ENCODE measurements around the gene SUSD4.

Gene SUSD4

DNA sequence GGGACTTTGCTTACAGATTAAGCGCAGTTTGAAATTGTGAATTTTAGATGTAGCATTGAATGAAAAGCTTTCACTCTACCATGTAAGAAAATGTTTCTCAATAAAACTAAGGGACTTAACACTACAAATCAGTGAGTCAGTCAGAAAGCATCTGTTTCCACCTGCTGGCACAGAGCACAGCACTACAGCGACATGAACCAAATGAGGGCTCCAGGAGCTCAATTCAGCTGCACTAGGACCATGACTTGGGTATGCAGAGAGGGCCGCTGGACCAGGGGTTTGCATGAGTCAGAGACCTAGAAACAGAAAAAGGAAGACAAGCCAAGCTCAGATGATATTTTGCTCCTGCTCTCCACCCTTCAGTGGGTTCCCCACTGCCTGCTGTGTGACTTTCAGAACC lies 5.2 kb downstream of the SUSD4 start:
- no peak for DNase-seq (ENCODE audit: low read depth)

DNA sequence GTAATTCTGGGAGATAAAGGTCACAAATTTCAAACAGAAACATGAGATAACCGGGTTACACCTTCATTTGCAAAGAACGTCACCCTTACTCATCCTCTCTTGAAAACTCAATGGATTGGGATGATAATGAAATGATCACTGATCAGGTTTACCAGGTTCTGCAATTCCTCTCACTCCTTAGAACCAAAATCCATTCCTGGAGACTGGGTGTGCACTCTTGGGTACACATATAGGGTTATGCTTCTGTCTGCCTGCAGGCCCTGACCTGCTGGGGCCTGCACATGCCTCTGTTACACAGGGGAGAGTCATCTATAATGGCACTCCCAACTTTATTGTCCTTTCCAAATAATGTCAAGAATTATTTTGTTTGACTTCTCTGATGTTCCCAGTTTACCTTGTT lies 8.3 kb downstream of the SUSD4 start:
- DNase-seq (ENCODE audit: low read depth) = no peak

DNA sequence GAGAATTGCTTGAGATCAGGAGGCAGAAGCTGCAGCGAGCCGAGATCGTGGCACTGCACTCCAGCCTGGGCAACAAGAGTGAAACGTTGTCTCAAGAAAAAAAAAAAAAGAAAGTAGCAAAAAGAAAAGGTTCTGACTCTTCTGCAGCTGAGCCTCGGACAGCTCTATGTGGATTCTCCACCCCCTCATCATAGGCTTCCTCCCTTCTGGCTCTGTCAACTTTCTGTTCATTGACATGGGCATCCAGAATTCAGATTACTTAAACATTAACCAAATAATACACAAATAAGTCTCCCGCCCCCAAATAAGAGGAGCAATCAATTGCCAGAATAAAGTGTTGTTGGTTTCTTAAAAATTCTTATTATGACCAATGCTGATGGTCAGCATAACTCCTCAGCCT lies 10.0 kb downstream of the SUSD4 start:
- no peak for DNase-seq (ENCODE audit: low read depth)

DNA sequence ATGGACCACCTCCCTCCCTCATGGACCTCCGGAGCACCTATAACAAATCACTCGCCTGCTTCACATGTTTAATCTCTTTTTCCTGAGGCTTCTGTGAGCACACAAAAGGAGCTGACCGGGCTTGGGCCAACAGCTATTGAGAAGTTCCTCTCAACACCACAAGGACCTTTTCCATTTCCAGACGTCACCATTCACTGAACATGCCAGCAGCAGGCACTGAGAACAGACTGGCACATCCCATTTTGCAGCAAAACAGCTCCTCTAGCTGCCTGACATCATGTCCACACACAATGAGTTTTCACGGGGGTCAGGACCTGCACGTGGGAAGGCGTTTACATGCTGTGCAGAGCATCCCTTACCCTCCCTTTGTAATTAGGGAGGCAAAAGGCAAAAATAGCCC lies 11.0 kb downstream of the SUSD4 start:
- DNase-seq (ENCODE audit: low read depth) = no peak

DNA sequence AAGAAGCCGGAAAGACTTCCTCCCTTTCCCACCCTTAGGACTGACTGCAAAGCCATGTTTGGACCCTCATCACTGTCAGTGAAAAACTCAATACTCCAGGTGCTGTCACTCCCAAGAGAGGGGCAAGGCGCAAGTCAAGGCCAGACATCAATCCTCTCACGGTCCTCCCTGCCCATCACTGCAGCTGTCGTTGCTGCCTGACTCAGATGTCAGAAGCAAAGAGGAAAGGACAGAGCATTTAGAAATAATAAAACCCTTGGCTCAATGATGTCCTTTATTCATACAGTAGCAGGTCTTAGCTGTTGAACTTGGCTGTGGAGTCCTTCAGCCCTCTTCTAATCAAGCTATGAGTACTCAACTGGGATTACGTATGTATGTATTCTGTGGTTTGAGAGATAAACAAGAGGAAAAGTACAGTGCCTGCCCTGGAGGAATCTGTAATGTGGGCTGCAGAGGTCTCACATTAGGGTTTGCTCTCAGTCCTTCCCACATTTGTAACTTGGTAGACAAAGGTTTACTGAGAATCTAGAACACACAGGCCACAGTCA lies 13.5 kb downstream of the SUSD4 start:
- no peak for DNase-seq (ENCODE audit: low read depth)

DNA sequence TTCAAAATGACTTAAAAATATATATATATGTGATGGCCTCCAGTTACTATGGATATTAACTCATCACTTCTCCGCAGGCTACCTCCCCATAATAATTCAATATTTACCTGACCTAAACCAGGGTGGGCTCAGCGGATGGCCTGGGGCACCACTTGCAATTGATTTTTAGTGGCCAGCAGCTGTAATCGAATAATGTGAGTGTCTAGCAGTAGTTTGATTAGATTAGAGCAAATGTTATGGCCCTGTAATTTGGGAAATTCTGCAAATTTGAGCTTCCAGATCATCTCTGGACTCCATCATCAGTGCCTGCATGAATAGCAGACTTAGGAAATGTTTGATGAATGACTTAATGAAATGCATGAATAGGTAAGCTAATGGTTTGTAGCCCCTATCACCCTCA lies 14.7 kb downstream of the SUSD4 start:
- DNase-seq (ENCODE audit: low read depth) = no peak

DNA sequence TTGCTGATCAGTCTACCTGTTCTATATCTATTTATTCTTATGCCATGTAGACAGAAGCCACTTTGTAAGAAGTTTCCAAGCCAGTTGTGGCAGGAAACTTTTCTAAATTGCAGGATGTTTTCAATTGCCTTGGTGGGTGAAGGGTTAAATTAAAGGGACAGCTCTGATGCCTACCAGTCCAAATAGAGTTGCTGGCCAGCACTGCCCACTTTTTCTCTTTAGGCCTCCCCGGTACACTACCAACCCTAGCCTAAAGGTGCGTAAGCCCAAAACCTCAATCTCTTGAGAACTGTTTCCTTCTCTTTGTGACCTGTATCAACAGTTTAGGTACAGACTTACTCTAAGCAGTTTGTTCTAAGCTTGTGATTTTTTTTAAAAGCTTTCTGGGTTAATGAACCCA lies 15.5 kb downstream of the SUSD4 start:
- no peak for DNase-seq (ENCODE audit: low read depth)

DNA sequence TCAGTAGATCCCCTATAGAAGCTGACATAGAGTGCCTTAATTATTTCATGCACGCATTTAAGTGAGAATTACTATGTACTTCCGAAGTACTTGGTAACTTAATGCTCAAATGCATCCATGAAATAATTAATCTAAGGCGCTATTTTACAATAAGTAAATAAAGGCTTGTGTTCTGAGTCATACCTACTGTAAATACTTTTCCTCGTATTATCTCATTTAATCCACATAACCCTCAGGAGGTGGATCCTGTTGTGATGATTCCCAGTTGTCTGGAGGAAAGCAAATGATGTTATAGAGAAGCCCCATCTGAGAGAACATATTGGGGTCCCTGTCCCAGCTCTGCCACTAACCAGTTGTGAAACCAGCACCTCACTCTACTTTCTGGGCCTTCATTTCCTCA lies 16.4 kb downstream of the SUSD4 start:
- DNase-seq (ENCODE audit: low read depth) = no peak

DNA sequence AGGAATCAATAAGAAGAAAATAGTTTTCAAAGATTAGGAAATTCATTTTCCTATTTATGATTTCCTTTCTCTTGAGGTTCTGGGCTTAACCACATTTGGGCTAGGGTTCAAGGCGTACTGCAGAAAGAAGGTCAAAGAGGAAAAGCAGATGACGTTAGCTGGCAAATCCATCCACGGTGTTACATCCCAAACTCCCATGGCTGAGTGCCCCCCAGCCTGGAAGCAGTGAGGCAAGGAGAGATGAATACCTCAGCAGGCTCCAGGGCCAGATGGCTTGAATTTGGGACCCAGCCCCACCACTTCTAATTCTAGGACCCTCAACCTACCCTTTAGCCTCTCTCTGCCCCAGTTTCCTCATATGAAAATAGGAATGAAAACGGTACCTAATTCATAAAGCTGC lies 17.7 kb downstream of the SUSD4 start:
- DNase-seq (ENCODE audit: low read depth) = no peak

DNA sequence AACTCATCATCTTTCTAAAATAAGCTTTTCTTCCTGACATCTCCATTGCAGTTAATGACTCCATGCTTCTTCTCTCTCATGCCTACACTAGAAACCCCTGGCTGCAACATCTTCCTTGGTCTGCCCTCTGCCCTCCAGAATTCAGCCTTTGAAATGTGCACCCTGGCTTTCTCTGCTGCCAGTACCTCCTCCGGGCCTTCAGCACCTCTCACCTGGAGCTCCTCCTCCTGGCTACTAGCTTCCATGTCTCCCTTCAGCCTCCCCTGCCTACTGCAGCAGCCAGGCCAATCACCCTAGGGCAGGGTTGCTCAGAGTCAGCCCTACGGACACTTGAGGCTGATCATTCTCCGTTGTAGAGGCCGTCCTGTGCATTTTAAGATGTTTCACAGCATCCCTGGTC lies 18.3 kb downstream of the SUSD4 start:
- DNase-seq (ENCODE audit: low read depth) = no peak

DNA sequence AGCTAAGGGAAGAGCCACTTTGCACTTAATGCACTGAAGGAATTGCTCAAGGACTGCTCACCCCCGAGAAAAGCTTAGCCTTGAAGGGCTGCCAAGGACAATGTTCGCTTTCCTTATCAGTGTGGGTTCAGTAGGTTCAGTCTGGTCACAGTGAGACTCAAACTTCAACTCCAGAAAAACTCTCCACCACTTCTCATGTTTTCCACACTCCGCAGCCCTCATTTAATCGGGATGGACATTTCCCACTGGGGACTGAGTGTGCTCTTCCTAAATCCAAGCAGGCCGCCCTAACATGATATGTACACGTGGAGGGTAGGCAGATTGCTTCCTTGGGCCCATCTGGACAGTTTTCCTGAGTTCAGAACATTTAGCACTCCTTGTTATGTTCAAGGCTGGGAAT lies 19.5 kb downstream of the SUSD4 start:
- no peak for DNase-seq (ENCODE audit: low read depth)

DNA sequence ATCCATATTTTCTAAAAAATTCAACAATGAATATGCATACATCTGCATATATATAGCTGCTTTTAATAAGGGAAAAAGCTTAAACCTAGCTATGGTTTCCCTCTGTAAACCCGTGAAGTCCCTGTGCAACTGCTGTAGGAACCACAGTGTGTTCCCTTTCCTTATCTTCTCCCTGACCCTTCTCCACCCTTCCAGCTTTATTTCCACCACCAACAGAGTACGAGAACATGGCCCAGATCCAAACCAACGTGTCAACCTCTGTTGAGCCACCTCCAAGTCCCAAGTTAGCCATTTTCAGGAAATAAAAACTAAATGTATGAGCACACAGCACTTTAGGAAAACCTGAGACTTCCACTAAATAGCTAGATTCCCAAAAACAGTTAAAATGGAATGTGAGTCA lies 20.3 kb downstream of the SUSD4 start:
- no peak for DNase-seq (ENCODE audit: low read depth)

DNA sequence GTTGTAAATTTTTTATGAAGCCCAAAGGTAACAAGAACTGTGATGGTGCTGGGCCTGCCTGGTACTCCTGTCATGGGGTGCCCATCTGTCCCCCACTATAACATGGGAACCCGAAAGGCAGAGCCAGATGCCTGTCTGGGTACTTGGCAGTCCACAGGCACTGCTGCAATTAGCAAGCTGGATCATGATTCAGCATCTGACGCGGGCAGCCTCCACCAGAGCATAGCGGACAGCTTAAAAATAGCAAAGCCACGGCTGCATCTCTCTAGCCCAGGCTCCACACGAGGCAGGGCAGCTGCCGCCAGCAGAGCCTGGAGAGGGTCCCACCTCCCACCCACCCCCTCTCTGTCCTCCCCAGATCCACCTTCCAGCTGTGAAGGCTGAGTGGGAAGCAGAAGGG lies 22.9 kb downstream of the SUSD4 start:
- DNase-seq (ENCODE audit: low read depth) = no peak

DNA sequence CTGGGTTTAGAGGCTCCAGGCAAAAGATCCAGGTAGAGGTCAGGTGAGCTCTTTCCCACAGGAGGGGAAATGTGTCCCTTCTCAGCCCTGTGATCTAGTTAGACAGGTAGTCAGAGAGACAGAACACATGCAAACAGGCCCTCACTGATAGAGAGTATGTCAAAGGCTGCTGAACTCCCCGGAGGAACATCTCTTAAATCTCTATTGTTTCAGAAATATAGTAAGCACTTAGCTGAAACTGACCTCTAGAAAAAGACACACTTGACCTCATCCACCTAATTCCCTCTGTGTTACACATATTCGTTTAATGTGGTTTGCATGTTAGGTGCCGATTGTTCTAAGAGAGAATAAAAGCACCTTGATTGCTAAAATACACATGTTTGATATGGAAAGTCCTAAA lies 23.3 kb downstream of the SUSD4 start:
- no peak for DNase-seq (ENCODE audit: low read depth)

DNA sequence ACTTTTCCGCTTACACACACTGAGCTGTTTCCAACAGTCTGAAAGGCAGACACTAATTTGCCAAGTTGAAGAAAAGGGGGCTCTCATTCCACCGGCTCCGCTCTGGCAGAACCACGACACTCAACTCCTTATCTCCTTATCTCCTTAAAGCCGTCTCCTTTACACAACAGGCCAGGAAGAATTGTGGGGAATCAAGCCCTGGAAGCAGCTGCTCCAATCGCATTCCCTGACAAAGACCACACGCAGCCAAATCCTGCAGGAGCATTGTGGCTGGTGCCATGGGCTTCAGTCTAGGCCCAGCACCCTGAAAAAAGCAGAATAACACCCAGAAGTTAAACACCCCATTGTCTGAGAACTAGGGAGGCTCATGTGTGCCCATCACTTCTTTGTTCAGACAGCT lies 24.1 kb downstream of the SUSD4 start:
- no peak for DNase-seq (ENCODE audit: low read depth)

DNA sequence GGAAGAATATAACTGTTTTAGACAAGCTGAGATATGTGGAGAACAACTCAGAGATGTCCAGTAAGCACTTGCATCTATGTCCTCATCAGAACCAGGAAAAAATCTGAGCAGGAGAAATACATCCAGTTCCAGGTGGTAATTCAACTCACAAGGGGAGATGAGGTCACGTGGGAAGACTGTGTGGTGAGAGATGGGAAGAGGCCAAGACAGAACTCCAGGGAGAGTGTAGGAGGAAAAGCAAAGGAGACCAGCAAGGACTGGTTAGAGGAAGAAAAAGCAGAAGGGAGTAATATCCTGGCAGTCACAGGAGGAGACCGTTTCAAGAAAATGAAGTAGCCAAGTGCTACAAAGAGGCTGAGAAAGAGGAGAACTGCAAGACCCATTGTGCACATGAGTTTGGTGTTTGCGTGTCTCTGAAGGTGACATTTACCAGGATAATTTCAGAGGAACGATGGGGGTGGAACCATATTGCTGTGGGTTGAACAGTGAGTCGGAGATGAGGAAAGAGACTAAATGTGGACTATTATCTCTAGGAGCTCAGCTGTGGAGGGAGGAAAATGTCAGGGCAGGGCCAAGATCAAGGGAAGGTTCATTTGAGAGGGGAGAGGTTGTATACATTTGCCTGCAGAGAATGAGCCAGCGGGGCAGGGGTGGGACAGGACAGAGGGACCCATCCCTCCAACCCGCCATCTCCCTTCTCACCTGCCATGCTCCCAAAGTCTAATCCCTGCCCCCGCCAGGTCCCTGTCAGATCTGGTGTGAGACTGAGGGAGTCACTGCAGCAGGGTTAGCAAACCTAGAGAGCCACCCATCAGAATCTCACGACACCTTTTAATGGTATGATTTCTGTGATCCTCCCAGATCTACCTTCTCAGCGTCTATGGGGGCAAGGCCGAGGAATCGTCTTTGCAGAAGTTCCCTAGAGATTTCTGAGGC lies 24.9 kb downstream of the SUSD4 start:
- DNase-seq (ENCODE audit: low read depth) = no peak

DNA sequence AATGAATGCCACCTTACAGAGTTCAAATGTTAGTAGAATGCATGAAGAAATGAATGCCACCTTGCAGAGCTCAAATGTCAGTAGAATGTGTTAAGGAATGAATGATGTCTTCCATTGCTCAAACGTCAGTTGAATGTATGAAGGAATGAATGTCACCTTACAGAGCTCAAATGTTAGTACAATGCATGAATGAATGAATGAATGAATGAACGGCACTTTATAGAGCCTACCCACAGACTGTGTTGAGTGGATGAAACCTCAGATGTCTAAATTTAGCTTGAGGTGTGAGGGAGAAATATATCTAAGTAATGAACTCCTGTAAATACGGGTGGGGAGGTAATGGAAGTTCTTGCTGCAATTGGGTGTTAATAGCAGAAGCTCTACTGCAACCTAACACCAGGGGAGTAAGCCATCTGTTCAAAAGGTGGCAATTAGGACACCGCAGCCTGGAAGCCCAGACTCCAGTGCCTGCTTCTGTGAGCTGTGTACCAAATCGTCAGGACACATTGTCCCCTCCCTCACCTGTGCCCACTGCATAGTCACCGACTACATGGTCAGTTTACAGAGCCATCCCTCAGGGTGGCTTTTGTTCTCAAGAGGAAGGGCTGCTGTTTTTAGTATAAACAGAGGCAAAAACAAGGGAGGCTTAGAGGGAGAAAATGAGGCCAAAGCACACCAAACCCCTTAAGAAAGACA lies 26.7 kb downstream of the SUSD4 start:
- no peak for DNase-seq (ENCODE audit: low read depth)

DNA sequence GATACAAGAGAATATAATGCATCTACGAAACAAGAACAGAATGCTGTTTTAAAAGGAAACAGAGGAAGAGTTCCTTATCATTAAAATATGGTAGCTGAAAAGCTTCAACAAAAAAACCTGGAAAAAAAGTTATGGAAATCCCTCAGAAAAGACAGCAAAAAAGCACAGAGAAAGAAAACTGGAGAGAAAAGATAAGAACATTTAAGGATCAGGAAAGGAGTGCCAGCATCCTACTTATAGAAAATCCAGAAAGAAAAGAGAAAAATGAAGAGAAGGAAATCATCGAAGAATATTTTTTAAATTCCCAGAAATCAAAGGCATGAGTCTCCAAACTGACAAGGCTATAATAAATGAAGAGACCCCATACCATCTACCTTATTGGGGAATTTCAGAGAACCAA lies 29.8 kb downstream of the SUSD4 start:
- DNase-seq (ENCODE audit: low read depth) = no peak

DNA sequence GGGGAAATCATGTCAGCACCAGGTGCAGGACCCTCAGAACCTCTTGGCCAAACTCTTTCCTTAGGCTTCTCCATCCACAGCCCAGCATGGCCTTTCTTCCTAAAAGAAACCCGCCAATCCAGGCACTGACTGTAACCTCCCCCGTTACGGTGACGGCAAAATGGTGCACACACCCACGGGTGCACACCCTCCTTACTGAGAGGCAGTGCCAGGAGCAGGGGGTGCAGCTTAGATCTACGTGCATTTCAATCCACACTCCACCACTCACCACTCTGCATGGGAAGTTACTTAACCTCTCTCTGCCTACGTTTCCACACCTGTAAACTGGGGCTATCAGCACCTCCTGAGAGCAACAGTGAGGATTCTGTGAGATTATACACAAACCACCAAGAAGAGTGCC lies 31.0 kb downstream of the SUSD4 start:
- no peak for DNase-seq (ENCODE audit: low read depth)

DNA sequence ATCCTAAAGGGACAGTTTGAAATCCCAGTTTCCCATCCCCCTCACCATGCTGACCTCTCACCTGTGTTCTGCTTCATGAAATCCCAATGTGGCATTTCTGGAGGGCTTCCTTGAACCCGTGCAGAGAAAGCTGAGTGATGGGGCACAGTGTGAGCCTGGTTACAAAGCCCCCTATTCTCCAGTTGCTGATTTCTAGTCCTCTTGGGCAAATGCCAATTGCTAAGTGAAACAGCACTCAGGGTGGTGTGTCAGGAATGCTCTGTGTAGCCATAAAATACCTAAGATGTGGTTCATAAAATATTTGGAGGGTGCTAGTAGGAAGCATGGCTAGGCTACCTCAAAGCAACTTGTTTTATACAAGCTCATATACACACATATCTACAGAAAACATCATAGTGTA lies 32.0 kb downstream of the SUSD4 start:
- DNase-seq (ENCODE audit: low read depth) = no peak

DNA sequence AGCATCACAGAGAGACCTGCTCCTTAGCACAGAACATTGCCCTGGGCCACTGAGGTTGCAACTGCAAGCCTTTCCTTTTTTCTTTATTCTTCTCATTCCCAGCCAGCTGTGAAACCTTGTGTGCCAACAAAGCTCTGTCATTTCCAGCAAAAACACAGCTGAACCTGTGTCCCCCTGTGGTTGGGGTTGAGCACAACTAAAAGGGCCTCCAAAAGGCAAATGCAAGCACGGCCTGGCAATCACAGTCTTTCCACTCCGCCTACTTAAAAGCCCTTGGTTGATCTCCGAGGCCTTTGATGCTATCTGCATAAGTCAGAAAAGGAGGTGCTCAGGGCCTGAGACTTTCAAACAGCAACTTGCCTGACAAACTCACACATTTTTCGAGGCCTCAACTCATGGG lies 32.7 kb downstream of the SUSD4 start:
- no peak for DNase-seq (ENCODE audit: low read depth)

DNA sequence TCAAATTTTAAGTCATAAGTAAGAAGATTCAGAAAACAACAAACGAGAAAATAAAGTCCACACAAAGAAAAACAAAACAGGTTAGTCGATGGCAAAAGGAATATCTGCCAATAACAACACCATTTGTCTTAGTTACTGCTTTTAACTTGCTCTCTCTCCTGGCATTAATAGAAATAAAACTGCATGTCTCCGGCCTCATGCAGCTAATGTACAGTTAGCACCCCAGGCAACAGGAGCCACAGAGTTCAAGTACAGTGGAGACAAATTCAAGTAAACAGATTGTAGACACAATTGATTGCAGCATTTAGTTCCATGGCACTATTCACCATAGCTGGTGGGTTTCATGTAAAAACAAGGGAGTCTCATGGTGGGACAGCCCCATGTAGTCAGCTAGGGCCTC lies 33.5 kb downstream of the SUSD4 start:
- DNase-seq (ENCODE audit: low read depth) = no peak

DNA sequence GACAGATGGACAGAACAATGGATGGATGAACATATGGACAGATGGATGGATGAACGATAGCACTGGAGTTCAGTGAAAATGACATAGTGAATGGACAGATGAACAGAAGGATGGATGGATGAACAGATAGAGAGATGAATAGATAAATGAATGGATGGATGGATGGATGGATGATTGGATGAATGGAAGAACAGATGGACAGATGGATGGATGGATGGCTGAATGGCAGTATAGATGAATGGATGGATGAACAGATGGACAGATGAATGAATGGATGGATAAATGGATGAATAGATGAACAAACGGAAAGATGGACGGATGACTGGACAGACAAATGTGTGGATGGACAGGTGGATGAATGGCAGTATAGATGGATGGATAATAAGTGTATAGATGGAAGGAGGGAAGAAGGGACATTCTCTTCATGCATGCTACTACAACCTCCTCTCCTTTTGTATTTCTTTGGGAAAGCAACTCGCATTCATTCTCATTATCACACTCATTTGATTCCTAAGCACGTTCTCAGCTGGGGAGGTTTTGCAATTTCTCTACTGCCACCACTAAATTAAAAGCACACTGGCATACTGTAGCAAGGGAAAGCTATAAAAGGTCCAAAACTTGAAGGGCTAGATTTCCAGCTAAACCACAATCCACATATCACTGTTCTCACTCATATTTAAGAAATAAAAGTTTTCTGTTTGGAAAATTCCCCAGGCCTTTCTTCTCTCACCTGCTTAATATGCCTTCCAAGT lies 34.1 kb downstream of the SUSD4 start:
- no peak for DNase-seq (ENCODE audit: low read depth)
